Measurements from ENCODE around the gene CR2.
A peak's percentile ranks its signal among the peaks of the same experiment; 100 is the strongest.
"Not testable (repeated sequence)": the region's sequence is repeated elsewhere in the genome, so short reads cannot be mapped to it uniquely, and the experiment has no call there.

Gene CR2

DNA sequence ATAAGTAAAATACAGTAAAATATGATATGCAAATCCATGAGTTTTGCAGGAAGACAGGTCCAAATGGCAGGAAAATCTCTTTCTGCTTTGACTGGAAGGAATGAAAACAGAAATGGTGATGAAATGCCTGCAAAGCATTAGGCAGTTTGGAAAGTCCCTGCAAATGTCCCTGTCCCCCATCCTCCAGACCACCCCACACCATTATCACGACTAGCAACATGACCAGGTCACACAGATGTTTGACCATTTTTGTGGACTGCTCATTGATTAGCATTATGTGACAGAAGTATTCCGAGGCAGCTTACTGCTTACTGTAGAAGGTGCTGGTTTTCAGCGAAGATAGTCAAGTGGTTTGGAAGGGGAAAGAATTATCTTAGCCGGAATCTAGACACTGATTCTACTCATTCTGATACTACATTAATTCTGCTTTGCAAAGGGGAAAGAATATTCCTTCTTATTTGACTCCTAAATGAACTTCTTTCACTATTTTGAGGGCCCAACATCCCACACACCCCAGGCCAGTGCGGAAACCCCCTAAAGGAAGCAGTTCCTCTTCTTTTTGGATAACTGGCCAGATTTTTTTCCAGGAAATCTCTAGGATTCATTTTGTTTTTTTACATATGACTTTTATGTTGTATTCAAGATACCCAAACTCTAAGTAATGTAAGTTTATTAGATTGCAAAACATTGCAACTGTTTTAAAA lies 9.5 kb upstream of the CR2 start:
- DNase-seq, result no peak

DNA sequence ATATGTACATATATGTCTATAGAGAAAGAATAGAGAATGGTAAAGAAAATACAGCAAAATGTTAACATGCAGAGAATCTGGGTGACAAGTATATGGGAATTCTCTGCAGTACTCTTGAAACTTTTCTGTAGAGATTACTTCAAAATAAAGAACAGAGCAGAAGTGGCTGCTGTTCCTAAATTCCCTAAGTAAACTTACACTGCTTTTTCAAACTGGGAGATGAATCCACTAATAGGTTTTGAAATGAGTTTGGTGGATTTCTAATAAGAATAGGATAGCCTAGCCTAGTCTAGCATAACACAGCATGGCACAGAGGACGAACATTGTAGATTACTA lies 450 bp upstream of the CR2 start:
- no peak for DNase-seq

DNA sequence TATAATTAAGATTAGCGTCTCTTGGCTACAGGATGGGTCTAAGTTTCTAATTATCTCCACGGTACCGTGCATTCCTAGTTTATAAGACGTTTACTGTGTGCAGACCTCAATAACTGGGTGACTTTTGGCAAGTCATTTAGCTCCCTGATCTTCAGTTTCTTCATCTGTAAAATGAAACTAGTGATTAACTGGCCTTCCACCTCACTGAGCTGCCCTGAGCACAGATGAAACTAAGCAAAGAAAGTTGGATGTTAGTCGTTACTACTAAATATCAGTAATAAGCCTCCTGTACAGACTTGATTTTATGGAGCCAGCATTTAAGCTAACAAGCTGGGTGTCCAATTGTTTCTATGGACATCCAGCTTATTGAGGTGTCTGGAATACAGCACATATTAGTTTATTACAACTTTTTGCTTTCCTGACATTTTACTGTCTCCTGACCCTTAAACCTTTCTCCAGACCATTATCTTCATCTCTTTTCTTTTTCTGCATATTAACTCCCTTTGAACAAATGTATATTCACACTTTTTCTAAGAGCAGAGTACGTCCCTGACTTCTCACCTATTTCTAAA lies 1.1 kb downstream of the CR2 start:
- no peak for DNase-seq

DNA sequence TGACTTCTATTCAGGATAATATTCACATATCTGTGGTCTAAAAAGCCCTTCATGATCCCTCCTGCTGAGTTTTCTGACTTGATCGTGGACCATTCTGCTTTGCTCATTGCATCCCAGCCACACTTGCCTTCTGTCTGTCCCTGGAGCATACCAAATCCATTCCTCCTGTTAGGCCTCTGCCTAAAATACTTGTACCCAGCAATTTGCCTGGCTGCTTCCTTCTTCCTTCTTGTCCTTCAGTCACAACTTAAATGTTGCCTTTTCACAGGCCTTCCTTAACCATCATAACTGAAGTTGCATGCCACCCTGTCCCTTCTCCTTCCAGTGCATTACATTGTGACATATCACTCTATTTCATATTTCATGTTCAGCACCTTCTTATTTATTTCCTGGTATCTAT lies 4.3 kb downstream of the CR2 start:
- DNase-seq, result no peak

DNA sequence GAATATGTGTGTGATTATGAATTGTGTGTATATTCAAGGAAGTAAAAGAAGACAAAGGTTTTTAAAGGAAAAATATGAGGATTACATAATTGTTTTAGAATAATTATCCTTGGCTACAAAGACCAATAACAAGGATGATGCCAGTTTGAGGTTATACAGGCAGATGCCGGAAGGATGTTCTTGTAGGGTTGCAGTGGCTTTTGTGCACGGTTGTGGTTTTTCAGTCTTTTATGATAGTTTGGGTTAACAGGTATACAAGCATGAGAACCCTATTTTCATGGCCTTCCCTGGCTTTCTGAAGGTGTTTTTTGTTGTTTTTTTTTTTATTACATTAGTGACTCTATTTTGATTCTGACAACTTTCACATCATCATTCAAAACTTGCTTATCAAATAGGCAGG lies 4.9 kb downstream of the CR2 start:
- no peak for DNase-seq

DNA sequence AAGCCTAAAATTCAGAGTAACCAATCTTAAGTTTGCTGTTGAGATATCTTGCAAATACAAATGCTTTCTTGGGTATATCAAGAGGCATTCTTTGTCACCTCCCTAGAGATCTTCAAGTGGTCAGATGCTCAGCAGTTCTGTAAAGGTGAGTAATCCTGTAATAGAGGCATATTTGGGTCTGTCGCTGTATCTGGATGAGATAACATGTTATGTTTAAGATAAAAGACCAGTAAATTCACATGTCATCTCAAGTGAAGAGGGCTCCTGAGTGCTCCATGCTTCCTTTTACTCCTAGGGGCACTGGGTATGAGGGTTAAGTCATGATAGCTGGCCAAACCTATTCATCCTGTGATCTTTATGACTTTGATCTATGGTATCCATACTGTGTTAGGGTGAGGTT lies 7.5 kb downstream of the CR2 start:
- DNase-seq, result no peak

DNA sequence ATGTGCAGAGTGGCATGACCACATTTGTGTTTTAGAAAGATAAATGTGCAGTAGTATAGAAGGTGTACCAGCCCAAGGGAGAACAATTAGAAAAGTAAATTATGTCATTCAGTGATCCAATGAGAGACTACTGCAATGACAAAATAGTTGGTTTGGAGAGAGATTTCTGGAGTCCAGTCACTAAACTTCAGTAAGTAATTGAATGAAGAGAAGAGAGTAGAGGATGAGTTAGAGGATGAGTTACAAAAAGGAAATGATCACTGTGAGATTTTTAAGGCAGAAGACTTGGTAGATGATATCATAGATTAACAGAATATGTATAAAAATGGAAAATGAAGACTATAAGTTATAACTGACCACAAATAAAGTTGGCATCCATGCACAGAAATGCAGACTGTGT lies 8.4 kb downstream of the CR2 start:
- DNase-seq, result no peak

DNA sequence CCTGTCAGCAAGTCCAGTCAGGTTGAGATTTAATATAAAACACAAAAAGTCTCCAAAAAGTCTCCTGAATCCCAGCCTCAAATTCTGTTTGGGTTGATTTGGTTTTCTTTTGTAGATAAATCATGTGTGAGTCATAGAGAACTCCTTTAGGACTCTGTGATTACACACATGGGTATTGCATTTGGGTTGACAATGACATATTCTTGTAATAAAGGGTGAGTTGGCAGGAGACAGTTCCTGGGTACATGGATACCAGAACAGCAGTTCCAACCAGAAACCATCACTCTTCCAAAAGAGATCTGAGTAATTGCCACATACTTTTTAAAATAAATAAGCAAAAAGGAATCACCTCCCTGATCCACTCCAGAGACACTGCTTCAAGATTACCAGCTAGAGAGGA lies 8.9 kb downstream of the CR2 start:
- DNase-seq, result no peak

DNA sequence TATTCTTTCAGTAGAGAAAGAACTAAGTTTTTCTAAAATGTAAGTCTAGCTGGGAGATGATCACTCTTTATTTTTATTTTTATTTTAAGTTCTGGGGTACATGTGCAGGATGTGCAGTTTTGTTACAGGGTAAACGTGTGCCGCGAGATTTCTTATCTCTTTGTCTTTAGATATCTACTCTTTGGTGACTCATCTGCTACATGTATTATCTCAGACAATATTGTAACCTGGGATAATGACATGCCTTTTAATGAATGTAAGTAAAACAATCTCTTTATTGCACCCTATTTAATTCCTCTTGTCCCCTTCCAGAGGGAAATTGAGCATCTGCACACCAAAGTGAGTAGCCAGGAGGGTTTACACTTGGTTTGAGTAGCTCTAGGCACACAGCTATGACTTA lies 9.4 kb downstream of the CR2 start:
- no peak for DNase-seq

DNA sequence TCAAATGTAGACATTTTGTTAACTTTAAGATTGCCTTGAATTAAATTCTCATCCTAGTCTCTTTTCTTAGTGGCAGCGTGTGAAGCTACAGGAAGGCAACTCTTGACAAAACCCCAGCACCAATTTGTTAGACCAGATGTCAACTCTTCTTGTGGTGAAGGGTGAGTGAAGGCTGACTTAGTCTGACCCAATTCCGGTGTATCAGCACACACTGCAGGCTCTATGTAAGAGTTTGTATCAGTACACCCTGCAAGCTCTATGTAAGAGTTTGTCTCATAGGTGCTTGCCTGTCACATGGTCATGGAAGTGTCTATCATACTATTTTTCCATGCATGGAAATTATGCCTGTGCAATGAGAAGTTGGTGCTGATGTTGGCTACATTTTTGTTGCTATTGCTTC lies 16.8 kb downstream of the CR2 start:
- no peak for DNase-seq

DNA sequence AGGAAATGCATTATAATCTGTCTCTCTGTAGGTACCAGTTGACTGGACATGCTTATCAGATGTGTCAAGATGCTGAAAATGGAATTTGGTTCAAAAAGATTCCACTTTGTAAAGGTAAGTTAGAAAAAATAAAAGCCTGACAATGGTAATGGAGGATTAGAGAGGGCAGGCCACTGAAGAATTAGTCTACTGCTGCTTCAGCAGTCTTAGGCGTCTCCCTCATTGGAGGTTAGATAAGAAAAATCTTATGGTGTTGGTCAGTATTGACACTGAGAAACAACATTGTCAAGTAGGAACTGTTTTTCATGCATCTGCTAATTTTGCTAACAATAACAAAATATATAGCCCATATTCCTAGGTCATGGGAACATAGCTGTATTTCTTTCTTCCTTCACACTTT lies 20.1 kb downstream of the CR2 start:
- no peak for DNase-seq

DNA sequence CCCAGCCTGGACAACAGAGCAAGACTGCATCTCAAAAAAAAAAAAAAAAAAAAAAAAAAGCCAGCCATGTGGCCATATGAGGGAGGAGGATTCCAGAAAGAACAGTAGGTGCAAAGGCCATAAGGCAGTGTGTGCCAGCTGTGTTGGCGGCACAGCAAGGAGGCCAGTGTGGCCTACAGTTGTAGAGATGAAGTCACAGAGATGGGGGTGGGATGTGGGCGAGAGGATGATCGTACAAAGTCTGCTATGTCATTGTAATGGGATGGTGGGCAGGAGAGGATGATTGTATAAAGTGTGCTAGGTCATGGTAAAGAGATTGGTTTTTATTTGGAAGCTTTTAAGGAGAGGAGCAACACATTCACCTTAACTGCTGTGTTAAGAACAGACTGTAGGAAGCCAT lies 32.1 kb downstream of the CR2 start:
- no peak for DNase-seq

DNA sequence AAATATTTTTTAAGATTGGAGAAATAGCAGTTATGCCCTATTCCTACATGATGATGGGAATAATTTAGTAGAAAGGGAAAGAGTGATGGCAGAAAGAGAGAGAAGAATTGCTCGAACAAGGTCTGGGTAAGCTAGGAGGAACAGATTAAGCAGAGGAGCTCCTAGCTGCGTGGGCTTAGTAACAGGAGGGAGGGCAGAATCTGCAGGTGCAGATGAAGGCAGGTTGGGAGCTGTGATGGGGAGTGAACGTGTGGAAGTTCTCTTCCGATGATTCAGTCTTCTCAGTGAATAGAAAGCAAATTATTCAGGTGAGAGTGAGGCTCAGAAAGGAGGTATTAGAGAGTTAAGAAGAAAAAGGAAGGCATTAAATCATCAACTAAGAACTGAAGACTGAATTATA lies 33.5 kb downstream of the CR2 start:
- peak in 14 of 56 donors; percentile 1 to 58 (median 22) for DNase-seq

DNA sequence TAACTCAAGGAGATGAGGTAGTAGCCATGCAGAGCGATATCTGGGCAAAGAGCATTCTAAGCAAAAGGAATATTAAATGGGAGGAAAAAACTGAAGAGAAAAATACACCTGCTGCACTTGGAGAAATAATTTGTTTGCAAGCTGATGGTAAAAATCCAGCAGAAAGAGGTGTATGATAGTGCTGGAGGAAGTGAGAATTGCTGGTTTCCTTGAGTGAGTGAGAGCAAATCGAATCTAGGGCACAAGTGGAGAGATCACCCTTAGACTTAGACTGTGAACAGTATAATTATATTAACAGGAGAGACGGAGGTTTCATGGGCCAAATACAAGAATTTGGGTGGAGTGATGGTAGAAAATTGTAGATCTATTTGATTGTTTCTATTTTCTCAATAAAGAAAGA lies 39.1 kb downstream of the CR2 start:
- DNase-seq, result no peak

DNA sequence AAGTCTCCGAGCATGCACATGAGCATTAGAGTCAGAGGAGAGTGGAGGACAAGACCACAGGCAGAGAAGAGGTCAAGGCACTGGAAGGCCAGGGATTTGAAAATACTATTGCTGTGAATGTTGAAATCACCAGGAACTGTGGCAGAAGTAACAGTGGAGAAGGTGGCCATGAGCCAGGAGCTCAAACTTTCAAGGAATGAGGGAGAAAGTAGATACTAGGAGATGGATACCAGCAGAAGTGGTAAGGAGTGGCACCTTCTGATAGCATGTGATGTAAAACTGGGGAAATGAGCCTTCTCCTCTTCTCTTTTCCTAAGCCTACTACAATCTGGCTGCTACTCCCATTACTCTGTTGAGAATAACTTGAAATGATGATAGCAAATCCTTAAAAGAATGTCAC lies 40.0 kb downstream of the CR2 start:
- no peak for DNase-seq

DNA sequence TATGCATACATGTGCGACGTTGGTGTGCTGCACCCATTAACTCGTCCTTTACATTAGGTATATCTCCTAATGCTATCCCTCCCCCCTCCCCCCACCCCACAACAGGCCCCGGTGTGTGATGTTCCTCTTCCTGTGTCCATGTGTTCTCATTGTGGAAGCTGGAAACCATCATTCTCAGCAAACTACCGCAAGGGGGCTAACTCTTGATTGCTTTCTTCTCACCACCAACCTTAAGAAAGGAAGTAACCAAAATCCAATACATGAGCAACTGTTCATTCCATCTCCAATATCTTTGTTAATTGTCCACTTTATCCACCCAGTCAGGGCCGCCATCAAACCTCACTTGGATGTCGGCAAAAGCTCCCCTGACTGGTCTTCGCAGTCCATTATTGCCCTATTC lies 41.2 kb downstream of the CR2 start:
- not testable (repeated sequence) for DNase-seq

DNA sequence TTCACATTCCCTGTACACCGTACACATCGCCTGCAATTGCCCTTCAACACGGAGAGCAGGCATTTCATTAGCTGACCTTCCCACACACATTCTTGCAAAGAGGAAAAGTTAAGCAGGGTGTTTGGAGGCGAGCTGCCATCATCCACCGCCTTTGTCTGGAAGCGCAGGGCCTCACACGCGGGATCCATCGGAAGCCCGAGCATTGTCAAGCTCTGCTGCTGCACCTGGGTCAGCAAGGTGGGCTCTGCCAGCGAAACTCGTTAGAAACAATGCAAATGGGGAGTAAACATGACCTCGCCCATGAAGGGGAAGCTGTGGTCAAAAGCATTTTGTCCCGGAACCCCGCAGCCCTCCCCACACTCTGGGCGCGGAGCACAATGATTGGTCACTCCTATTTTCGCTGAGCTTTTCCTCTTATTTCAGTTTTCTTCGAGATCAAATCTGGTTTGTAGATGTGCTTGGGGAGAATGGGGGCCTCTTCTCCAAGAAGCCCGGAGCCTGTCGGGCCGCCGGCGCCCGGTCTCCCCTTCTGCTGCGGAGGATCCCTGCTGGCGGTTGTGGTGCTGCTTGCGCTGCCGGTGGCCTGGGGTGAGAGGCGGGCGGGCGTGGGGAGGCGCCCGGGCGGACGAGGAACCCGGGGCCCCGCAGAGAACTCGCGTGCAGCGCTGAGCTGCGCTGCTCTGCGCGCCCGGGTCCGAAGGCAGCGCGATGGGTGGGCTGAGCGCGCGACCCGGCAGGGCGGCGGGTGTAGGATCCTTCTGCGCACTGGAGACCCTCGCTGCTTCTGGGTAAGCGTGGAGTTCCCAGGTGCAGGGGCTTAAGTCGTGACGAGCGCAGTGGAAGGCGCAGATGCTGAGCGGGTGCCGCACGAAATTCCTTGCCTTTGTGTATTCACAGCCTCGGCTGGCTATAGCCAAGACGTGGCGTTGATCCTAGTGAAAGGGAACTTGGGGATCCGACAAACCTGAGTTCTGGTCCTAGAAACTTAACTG lies 42.0 kb downstream of the CR2 start, which contains the start of gene CR1:
Gene CR1, plus strand, starts transcription at position 357 of the 992 bp plus-strand sequence. Its CDS starts 111 bp downstream, at position 468.
- peak in 8 of 56 donors; percentile 1 to 24 (median 6) for DNase-seq

DNA sequence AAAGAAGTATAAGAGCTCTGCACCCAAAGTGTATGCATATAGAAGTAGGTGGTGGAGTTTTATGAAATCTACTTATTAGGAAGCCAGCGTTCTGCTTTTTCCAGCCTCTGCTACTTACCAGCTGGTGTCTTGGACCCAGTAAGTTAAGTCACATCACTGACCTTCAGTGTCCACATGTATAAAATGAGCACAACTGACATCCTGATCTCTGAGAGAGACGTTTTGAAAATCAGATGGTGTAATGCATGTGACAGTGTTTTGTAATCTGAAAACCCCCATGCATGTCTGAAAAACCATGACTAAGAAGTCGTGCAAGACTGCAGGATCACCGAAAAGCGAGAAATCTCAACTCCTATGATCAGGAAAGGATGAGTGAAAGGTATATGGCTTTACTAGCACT lies 43.8 kb downstream of the CR2 start:
- DNase-seq, result no peak

DNA sequence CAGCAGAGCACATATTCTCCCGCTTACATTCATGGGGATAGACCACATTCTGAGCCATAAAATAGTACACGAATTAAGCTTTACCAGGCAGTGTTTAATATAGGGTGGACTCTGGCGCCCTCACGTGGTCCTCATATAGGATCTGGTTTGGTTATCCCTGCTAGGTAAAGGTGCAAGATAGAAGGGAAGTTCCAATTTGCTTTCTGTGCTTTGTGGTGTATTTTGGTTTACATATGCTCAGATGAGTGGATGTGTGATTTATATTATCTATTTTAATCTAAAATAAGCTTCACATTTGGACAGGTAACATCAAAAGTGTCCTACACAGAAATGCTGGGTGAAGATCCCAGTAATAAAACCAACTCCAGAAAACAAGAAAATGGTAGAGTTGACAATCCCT lies 45.4 kb downstream of the CR2 start:
- peak in 46 of 56 donors; percentile 1 to 92 (median 48) for DNase-seq

DNA sequence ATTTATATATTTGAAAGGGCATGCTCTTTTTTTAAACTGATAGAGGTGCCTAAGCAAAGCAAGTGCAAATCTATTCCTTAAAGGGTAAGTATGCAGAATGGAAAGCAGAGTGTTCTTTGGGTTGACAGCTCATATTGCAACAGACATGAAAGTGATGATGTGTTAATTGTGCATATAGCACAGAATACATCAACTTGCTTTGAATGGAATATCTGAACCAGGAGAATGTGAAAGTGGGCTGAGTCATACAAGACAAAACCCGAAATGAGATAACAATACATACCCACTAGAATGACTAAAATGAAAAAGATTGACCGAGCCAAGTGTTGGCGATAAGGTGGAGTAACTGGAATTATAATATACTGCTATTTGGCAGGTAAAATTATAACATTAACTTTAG lies 46.2 kb downstream of the CR2 start:
- DNase-seq, result no peak

DNA sequence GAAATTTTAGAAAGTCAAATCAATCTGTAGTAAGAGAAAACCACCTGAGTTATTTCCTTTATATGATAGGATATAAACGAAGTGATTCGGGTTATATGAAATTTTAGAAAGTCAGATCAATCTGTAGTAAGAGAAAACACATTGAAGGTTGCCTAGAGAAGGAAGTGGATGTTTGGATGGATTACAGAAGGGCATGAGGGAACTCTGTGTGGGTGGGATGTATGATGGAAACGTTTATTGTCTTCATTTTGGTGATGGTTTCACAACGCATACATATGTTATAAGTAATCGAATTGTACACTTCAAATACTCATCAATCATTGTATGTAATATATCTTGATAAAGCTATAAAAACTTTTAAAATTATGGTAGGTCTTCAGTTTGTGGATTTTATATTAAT lies 46.9 kb downstream of the CR2 start:
- DNase-seq, result no peak

DNA sequence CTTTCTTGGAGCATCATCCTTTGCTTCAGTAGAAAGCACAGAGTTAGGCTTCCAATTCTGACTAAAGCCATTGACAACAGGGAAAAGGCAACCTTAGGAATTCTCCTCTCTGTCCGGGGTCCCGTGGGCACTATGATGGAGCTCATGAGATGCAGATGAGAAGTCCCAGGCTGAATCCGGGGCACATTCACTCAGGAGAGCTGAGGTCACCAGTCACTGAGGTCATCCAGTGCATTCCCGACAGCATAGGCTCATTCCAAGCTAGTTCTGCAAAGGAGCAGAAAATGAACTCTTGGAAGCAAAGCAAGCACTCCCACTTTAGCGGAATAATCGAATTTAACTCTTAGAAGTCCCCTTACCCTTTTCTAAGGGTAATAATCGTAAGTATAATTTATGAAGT lies 48.6 kb downstream of the CR2 start:
- DNase-seq, result no peak

Data from nucleus accumbens (tissue), 56 donors.